ENCODE results near the gene ZFP64.

GRCh38 chr20:52110456-52110855 is 81.1 kb downstream of the ZFP64 start:
- TF ChIP-seq CTCF (IDR thresholded peaks at IDR 0.05) (no peak), POLR2AphosphoS5 (IDR thresholded peaks at IDR 0.05) (no peak), POLR2A (IDR thresholded peaks at IDR 0.05) (no peak), EP300 (IDR thresholded peaks at IDR 0.05) (no peak)
